Lung (tissue), 12 donors: ENCODE measurements around the gene CELSR1. TPM values are rescaled to one million over a fixed set of nuclear protein-coding genes. Genes with fewer than 3 reads are reported as not detected.

ENCODE experiments used
- ATAC-seq: fragments of 200-7000 bp; cut with Tn5 transposase; one replicate; pipeline ENCODE4 v1.9.1; 2020; ENCODE audit warnings: moderate number of reproducible peaks; ENCODE audit not compliant: insufficient read depth, low FRiP score
- DNase-seq, 3 donors: peaks; one replicate each; pipeline ENCODE4 v3.0.0-alpha.2; 2013 to 2017
- H3K27ac ChIP-seq, 2 donors: one replicate each; pipeline ENCODE4 v1.5.1; 2013; ENCODE audit warnings: mild to moderate bottlenecking in 2 of 2, moderate library complexity in 2 of 2, control low read depth in 1 of 2, inconsistent platforms in 1 of 2, low read depth in 1 of 2, low read length in 1 of 2
- H3K27me3 ChIP-seq, 3 donors: one replicate each; pipeline ENCODE4 v1.5.1; 2013; ENCODE audit warnings: low read length in 2 of 3; ENCODE audit not compliant: control insufficient read depth in 3 of 3, insufficient read depth in 3 of 3
- H3K36me3 ChIP-seq, 4 donors: one replicate each; pipeline ENCODE4 v1.5.1; 2013; ENCODE audit warnings: low read length in 4 of 4, mild to moderate bottlenecking in 1 of 4, moderate library complexity in 1 of 4; ENCODE audit not compliant: control insufficient read depth in 4 of 4, insufficient read depth in 4 of 4
- H3K4me1 ChIP-seq, 5 donors: one replicate each; pipeline ENCODE4 v1.5.1; 2013; ENCODE audit warnings: low read length in 5 of 5, mild to moderate bottlenecking in 2 of 5, moderate library complexity in 1 of 5; ENCODE audit not compliant: control insufficient read depth in 5 of 5, insufficient read depth in 5 of 5
- H3K4me3 ChIP-seq: one replicate; pipeline ENCODE4 v1.5.1; 2013; ENCODE audit warnings: mild to moderate bottlenecking, control low read depth, moderate library complexity
- H3K9ac ChIP-seq, 2 donors: one replicate each; pipeline ENCODE4 v1.5.1; 2013; ENCODE audit warnings: low read length in 2 of 2, control low read depth in 1 of 2; ENCODE audit not compliant: insufficient read depth in 1 of 2
- H3K9me3 ChIP-seq, 4 donors: one replicate each; pipeline ENCODE4 v1.5.1; 2013; ENCODE audit warnings: low read length in 3 of 4, mild to moderate bottlenecking in 1 of 4, moderate library complexity in 1 of 4; ENCODE audit not compliant: control insufficient read depth in 4 of 4, insufficient read depth in 3 of 4
- CTCF ChIP-seq: IDR thresholded peaks from 2 replicates; pipeline ENCODE4 v1.5.1; 2012; ENCODE audit warnings: mild to moderate bottlenecking; ENCODE audit errors: control extremely low read depth, extremely low read depth
- WGBS, 2 donors: extraction: QIAGEN DNeasy Blood & Tissue Kit; methylation state at CpG; one replicate each; pipeline ENCODE4 v1.1.7; 2013; 5-methylcytosine and 5-hydroxymethylcytosine counted together
- polyA plus RNA-seq, 2 donors: library from polyadenylated mRNA; stranded (reverse); fragments of 200-250 nt; gene quantifications; one replicate each; pipeline ENCODE4 v1.2.1, GENCODE V29; 2013
- total RNA-seq, 2 donors: library from RNA; depleted of rRNA in 1 of 2; stranded (reverse); fragments of >200 nt in 1 of 2; gene quantifications; one replicate each; pipeline ENCODE4 v1.2.1, GENCODE V29; 2014 to 2021
- donor health status: control.
- donor health status: control.
- donor health status: Bipolar disorder and iron deficiency.
- donor health status: healthy.
- donor health status: DM: yes; HTN: yes; CAD: no.

Gene CELSR1
- total and polyA plus RNA-seq, 4 donors: 14.0 to 65.9 (median 32.7) TPM

- no peak for TF ChIP-seq CTCF
- H3K9ac ChIP-seq: no peak overlapping the region
- no peak for DNase-seq
- peaks cover 0 to 2% (median 0%) of the 10 kb centered on the region in 4 donors for H3K36me3 ChIP-seq
- peaks cover 0 to 9% (median 4%) of the 10 kb centered on the region in 3 donors for H3K27me3 ChIP-seq
- peaks cover 0 to 3% (median 0%) of the 10 kb centered on the region in 4 donors for H3K9me3 ChIP-seq
- H3K4me1 ChIP-seq: peaks cover 0 to 17% (median 0%) of the 10 kb centered on the region in 5 donors
- no peak overlapping the region for H3K4me3 ChIP-seq
- H3K27ac ChIP-seq: no peak overlapping the region
- 90 to 93% methylated on average over 13 of the region's 13 CpGs for WGBS, 2 donors
- ATAC-seq: no peak
Observed at GRCh38 chr22:46411347-46411746, 126.1 kb downstream of the CELSR1 start.

- Histone ChIP-seq H3K9ac (no peak overlapping the region), H3K27ac (no peak overlapping the region), H3K4me3 (no peak overlapping the region), H3K36me3 (peaks cover 0 to 2% (median 0%) of the 10 kb centered on the region in 4 donors), H3K4me1 (peaks cover 0 to 7% (median 0%) of the 10 kb centered on the region in 5 donors), H3K9me3 (peaks cover 0 to 3% (median 0%) of the 10 kb centered on the region in 4 donors), H3K27me3 (peaks cover 0 to 9% (median 4%) of the 10 kb centered on the region in 3 donors)
- DNase-seq (no peak), ATAC-seq (no peak)
- WGBS, 2 donors: 90 to 96% methylated on average over 28 of the region's 28 CpGs
- TF ChIP-seq CTCF: no peak
Observed at GRCh38 chr22:46410291-46410808, 127.1 kb downstream of the CELSR1 start.

GRCh38 chr22:46409631-46410210, 127.7 kb downstream of the CELSR1 start:
- no peak for DNase-seq
- H3K27ac ChIP-seq: no peak overlapping the region

More at GRCh38 chr22:46409631-46410210, 127.7 kb downstream of the CELSR1 start:
- Histone ChIP-seq H3K9ac (no peak overlapping the region), H3K36me3 (peaks cover 0 to 2% (median 0%) of the 10 kb centered on the region in 4 donors), H3K9me3 (peaks cover 0 to under 1% (median 0%) of the 10 kb centered on the region in 4 donors), H3K27me3 (peaks cover 0 to 6% (median 1%) of the 10 kb centered on the region in 3 donors), H3K4me1 (peaks cover 0 to 7% (median 0%) of the 10 kb centered on the region in 5 donors), H3K4me3 (no peak overlapping the region)
- ATAC-seq: no peak
- TF ChIP-seq CTCF: no peak
- 94 to 95% methylated on average over 37 of the region's 37 CpGs for WGBS, 2 donors
